ENCODE results near the gene SPTBN2. TPM values are rescaled to one million over a fixed set of nuclear protein-coding genes. Genes with fewer than 3 reads are reported as not detected.
"Not testable (repeated sequence)": the region's sequence is repeated elsewhere in the genome, so short reads cannot be mapped to it uniquely, and the experiment has no call there.

The SPTBN2 gene
- total RNA-seq, 1 donor from 2014 or later, result 1.1 TPM

- DNase-seq, result peak; percentile 51
- intact Hi-C loops (cut with micrococcal nuclease), result no loop called here
- ATAC-seq, result peak; percentile 54
Observed at GRCh38 chr11:66727282-66728037, 1.6 kb downstream of the SPTBN2 start.

- ATAC-seq (no peak), DNase-seq (no peak)
- intact Hi-C loops (cut with micrococcal nuclease), result no loop called here
Observed at GRCh38 chr11:66725647-66726046, 3.4 kb downstream of the SPTBN2 start.

- DNase-seq, result no peak
- ATAC-seq, result no peak
- intact Hi-C loops (cut with micrococcal nuclease), result no loop called here
Observed at GRCh38 chr11:66725114-66725513, 3.9 kb downstream of the SPTBN2 start.

- intact Hi-C loops (cut with micrococcal nuclease); ATAC-seq; DNase-seq: not testable (repeated sequence)
Observed at GRCh38 chr11:66724167-66724566, 4.8 kb downstream of the SPTBN2 start.

GRCh38 chr11:66723693-66724092 is 5.3 kb downstream of the SPTBN2 start:
- DNase-seq (no peak), ATAC-seq (no peak)
- intact Hi-C loops (cut with micrococcal nuclease), result no loop called here

- ATAC-seq (no peak), DNase-seq (no peak)
- intact Hi-C loops (cut with micrococcal nuclease), result no loop called here
Observed at GRCh38 chr11:66722745-66723651, 6.0 kb downstream of the SPTBN2 start.

- intact Hi-C loops (cut with micrococcal nuclease), result no loop called here
- ATAC-seq, result no peak
Observed at GRCh38 chr11:66721939-66722338, 7.1 kb downstream of the SPTBN2 start.

GRCh38 chr11:66720899-66721470 is 8.0 kb downstream of the SPTBN2 start:
- intact Hi-C loops (cut with micrococcal nuclease), result no loop called here
- DNase-seq (no peak), ATAC-seq (no peak)

More at GRCh38 chr11:66721939-66722338, 7.1 kb downstream of the SPTBN2 start:
- no peak for DNase-seq

GRCh38 chr11:66720223-66720898 is 8.7 kb downstream of the SPTBN2 start:
- DNase-seq, result no peak
- intact Hi-C loops (cut with micrococcal nuclease), result no loop called here
- ATAC-seq, result no peak

GRCh38 chr11:66719111-66719872 is 9.7 kb downstream of the SPTBN2 start:
- no peak for DNase-seq
- intact Hi-C loops (cut with micrococcal nuclease), result no loop called here

GRCh38 chr11:66718320-66718971 is 10.6 kb downstream of the SPTBN2 start:
- intact Hi-C loops (cut with micrococcal nuclease), result no loop called here
- ATAC-seq, result no peak

More at GRCh38 chr11:66719111-66719872, 9.7 kb downstream of the SPTBN2 start:
- no peak for ATAC-seq

GRCh38 chr11:66717925-66718319 is 11.1 kb downstream of the SPTBN2 start:
- DNase-seq, result no peak
- no peak for ATAC-seq
- intact Hi-C loops (cut with micrococcal nuclease), result no loop called here

More at GRCh38 chr11:66718320-66718971, 10.6 kb downstream of the SPTBN2 start:
- no peak for DNase-seq

GRCh38 chr11:66716996-66717395 is 12.0 kb downstream of the SPTBN2 start:
- intact Hi-C loops (cut with micrococcal nuclease), result no loop called here
- no peak for DNase-seq
- ATAC-seq, result no peak

- intact Hi-C loops (cut with micrococcal nuclease), result no loop called here
- ATAC-seq, result no peak
- no peak for DNase-seq
Observed at GRCh38 chr11:66715346-66716085, 13.5 kb downstream of the SPTBN2 start.

GRCh38 chr11:66713746-66714480 is 15.1 kb downstream of the SPTBN2 start:
- intact Hi-C loops (cut with micrococcal nuclease), result no loop called here
- no peak for ATAC-seq
- no peak for DNase-seq

- ATAC-seq, result no peak
- no peak for DNase-seq
- intact Hi-C loops (cut with micrococcal nuclease), result no loop called here
Observed at GRCh38 chr11:66710384-66710930, 18.6 kb downstream of the SPTBN2 start.
